Brain microvascular endothelial cell (primary cell): ENCODE measurements around the gene SPECC1.

Experiments used
- DNase-seq: peaks from one replicate; pipeline ENCODE4 v3.0.0-alpha.2; 2020
- H3K27ac ChIP-seq: fragments of 250-450 bp; sonication (Bioruptor Pico); 2 replicates; pipeline ENCODE4 v1.5.1; 2020; ENCODE audit warnings: mild to moderate bottlenecking, moderate library complexity
- H3K27me3 ChIP-seq: fragments of 250-450 bp; sonication (Bioruptor Pico); replicated peaks from 2 replicates; pipeline ENCODE4 v1.5.1; 2020; ENCODE audit warnings: mild to moderate bottlenecking
- H3K36me3 ChIP-seq: fragments of 250-450 bp; sonication (Bioruptor Pico); replicated peaks from 2 replicates; pipeline ENCODE4 v1.5.1; 2020; ENCODE audit warnings: mild to moderate bottlenecking
- H3K4me3 ChIP-seq: 2 replicates; pipeline ENCODE4 v1.5.1; 2011; ENCODE audit warnings: low read depth, mild to moderate bottlenecking, control low read depth, low read length, moderate library complexity
- in situ Hi-C: cut with HindIII; loops from 2 replicates; pipeline ENCODE4 v1.10.0; 2017; ENCODE audit warnings: low sequenced_read_pairs, low pct_ligation_motif_present
- TF ChIP-seq, protein P1 (sequence below): IDR thresholded peaks from 2 replicates; pipeline ENCODE4 v1.5.1; 2011; ENCODE audit warnings: low read depth, mild to moderate bottlenecking, moderate library complexity, low read length, control low read depth, inconsistent platforms; ENCODE audit errors: missing control alignments

Gene SPECC1

DNA sequence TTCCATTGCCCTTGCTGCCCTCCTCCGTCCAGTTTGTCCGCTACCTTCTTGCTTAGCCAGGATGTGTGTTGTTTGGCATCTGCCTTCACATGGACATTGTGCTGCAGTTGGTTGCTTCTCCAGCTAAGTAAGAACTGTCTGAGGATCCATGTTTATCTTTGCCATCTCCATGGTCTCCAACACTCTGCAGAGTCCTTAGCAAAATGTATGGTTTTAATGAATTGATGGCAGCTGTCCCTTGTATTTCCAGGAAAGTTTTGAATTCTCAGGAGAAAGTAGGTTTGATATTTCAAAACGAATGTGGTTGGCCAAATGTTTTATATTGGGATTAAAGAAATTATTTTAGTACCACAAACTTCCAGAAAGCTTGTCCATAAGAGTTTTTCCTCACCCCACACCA, 160.9 kb downstream of the SPECC1 start:
- no peak overlapping the region for H3K4me3 ChIP-seq
- TF ChIP-seq, protein P1, sequence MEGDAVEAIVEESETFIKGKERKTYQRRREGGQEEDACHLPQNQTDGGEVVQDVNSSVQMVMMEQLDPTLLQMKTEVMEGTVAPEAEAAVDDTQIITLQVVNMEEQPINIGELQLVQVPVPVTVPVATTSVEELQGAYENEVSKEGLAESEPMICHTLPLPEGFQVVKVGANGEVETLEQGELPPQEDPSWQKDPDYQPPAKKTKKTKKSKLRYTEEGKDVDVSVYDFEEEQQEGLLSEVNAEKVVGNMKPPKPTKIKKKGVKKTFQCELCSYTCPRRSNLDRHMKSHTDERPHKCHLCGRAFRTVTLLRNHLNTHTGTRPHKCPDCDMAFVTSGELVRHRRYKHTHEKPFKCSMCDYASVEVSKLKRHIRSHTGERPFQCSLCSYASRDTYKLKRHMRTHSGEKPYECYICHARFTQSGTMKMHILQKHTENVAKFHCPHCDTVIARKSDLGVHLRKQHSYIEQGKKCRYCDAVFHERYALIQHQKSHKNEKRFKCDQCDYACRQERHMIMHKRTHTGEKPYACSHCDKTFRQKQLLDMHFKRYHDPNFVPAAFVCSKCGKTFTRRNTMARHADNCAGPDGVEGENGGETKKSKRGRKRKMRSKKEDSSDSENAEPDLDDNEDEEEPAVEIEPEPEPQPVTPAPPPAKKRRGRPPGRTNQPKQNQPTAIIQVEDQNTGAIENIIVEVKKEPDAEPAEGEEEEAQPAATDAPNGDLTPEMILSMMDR: no peak
- in situ Hi-C loops: no loop called here

GRCh38 chr17:20171741-20172365, 162.7 kb downstream of the SPECC1 start:
- no peaks in the 10 kb centered on the region for H3K36me3 ChIP-seq
- TF ChIP-seq, protein P1: no peak
- H3K27ac ChIP-seq: no peak overlapping the region
- in situ Hi-C loops: no loop called here
- no peaks in the 10 kb centered on the region for H3K27me3 ChIP-seq
- peak; percentile 27 for DNase-seq
- no peak overlapping the region for H3K4me3 ChIP-seq

More for the DNA sequence above, 160.9 kb downstream of the SPECC1 start:
- H3K36me3 ChIP-seq: no peaks in the 10 kb centered on the region
- no peak for DNase-seq
- no peaks in the 10 kb centered on the region for H3K27me3 ChIP-seq
- H3K27ac ChIP-seq: no peak overlapping the region

GRCh38 chr17:20172376-20172775, 163.2 kb downstream of the SPECC1 start:
- no peak for DNase-seq
- Histone ChIP-seq H3K4me3 (no peak overlapping the region), H3K27me3 (no peaks in the 10 kb centered on the region), H3K36me3 (no peaks in the 10 kb centered on the region), H3K27ac (no peak overlapping the region)
- TF ChIP-seq, protein P1: no peak
- in situ Hi-C loops: no loop called here

DNA sequence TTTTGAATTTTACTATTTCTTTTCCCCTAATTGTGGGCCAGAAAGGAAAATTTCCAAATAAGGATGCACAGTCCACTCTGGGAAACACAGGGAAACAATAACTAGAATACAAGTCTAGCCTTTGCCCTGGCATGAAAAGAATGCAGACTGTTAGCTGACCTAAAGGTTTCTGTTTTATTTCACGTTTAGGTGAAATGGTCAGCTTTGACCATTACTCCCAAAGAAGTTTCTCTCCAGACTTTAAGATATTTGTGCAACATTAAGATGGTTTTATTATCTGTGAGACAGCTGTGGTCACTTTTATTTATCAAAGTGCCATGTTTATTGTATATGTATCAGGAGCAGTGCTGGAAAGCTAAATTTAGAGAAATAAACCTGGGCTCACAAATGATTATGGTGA, 163.9 kb downstream of the SPECC1 start:
- no peak overlapping the region for H3K27ac ChIP-seq
- H3K36me3 ChIP-seq: no peaks in the 10 kb centered on the region
- no peaks in the 10 kb centered on the region for H3K27me3 ChIP-seq
- no peak overlapping the region for H3K4me3 ChIP-seq
- no peak for DNase-seq
- in situ Hi-C loops: no loop called here
- TF ChIP-seq, protein P1: no peak

DNA sequence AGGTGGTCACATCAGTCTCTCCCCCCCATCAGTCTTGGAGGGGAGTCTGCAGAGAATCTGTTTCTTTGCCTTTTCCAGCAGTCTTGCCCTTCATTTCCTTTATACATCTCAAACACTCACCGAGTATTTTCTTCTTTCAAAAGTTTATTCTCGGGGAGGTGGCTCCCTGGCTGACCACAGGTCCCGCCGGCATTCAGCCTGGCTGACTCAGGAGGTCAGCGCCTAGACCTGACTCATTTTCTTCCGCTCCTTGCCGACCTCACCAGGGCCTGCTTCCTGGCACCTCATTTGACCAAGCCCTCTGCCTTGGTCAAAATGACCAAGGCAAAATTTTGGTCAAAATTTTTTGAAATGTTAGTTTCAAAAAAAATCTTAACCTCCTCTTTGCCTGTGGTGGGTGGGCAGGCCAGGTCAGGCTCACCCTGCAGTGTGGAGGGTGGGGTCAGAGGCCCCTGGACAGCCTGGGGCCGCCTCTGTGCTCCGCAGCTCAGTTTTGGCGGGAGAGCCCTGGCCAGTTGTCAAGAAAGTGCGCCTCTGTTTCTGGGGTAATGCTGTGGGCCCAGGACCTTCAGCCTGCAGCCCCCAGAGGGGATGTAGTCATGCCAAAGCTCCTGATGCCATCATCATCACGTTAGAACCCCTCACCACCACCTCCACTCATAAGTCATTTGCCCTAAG, 165.6 kb downstream of the SPECC1 start:
- Histone ChIP-seq H3K36me3 (no peaks in the 10 kb centered on the region), H3K27me3 (no peaks in the 10 kb centered on the region), H3K4me3 (peak overlapping the region; percentile 12), H3K27ac (no peak overlapping the region)
- in situ Hi-C loops: no loop called here
- TF ChIP-seq, protein P1: no peak
- peak; percentile 60 for DNase-seq
